NCI-H146 (cell line): ENCODE data around the gene KRTAP12-1.

Source experiments
- DNase-seq: peaks from one replicate; lab custom pipeline; 2025; lab: John Stamatoyannopoulos, UW

The KRTAP12-1 gene

GRCh38 chr21:44711327-44712202 lies 29.6 kb upstream of the KRTAP12-1 start, which contains the start of gene TSPEAR:
Gene TSPEAR (minus strand): TSS chr21:44711572. CDS start chr21:44711514, 58 bp downstream.
- peak; percentile 88 for DNase-seq

DNA sequence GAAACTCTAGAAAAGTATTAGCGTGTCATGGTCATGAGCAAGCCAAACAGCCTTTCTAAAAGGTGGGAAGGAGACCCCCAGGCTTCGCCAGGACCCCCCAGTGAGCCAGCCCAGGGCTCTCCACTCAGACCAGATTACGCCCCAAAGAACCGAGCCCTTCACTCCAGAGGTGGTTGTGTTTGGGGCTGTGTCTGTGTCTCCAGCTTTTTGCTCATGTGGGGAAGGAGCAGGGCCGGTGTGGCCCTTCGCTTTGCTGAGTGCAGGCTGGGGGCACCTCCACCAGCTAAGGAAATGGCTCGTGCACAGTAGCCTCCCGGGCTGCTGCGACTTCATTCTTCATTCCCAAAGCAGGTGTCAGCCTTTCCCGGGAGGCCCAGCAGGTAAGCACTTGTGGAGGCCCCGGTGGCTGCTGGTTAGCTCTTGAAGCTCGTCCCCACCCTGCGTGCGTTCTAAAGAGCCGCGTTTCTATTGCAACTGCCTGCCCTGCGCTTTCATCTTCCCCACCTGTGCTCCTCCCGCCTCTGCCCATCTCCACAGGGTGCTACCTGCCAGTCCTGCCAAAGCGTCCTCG lies 28.9 kb upstream of the KRTAP12-1 start:
- DNase-seq = peak; percentile 93

- peak; percentile 44 for DNase-seq
Observed at GRCh38 chr21:44710294-44710665, 28.3 kb upstream of the KRTAP12-1 start.

DNA sequence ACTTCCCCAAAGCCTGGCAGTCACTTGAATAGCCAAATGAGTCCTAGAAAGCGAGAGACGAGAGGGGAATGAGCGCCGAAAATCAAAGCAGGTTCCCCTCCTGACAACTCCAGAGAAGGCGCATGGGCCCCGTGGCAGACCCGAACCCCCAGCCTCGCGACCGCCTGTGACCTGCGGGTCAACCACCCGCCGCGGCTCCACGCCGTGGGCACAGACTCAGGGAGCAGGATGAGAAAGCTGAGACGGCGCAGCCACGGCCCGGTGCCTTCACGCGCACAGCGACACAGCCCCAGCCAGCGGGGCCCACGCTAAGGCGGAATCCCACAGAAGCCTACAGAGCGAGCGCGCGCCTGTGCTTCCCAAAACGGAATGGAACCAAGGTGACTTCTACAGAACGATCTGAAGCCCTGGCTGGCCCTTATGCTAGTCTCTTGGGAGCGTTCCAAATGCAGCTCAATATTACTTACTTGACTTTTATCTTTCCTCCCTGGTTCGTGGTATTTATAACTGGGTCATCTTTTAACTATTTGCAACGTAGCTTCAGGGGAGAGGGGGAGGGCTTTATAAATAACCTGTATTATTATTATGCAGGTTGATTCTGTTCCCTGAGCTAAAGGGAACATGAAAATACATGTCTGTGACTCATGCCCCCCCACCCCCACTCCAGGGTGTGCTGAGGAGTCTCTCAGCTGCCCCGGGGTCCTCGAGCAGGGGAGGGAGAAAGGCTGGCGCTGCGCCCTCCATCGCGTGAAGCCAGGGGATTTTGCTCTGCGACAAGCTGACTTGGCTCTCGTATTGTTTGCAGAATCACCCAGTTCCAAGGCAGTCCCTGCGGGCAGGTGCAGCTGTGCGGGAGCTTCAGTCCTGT lies 27.7 kb upstream of the KRTAP12-1 start:
- DNase-seq = peak; percentile 74

DNA sequence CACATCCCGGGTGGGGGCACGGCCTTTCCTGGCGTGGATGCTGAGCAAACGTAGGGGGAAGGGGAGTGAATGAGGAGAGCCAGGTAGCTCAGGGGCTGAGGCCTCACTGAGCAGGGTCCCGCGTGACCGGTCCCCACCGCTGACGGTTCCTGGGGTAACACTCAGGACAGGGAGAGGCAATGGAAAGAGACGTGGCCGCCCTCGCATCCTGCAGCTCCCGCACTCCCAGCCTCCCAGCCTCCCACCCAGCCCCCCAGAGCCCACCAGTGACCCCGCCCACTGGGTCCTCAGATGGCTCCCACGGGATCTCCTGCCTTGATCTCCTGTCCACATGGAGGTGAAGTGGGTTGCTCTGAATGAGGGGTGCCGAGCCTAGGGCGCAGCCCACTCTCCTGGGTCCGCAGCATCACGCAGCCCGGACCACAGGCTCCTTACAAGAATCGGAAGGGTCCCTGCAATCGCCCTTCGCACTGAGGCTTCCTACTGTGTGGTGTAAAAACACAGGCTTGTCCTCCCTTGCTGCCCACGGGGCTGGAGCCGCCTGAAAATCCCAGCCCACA lies 27.0 kb upstream of the KRTAP12-1 start:
- no peak for DNase-seq

GRCh38 chr21:44708213-44708865 lies 26.4 kb upstream of the KRTAP12-1 start:
- no peak for DNase-seq

GRCh38 chr21:44706706-44707581 lies 25.0 kb upstream of the KRTAP12-1 start:
- DNase-seq = no peak

DNA sequence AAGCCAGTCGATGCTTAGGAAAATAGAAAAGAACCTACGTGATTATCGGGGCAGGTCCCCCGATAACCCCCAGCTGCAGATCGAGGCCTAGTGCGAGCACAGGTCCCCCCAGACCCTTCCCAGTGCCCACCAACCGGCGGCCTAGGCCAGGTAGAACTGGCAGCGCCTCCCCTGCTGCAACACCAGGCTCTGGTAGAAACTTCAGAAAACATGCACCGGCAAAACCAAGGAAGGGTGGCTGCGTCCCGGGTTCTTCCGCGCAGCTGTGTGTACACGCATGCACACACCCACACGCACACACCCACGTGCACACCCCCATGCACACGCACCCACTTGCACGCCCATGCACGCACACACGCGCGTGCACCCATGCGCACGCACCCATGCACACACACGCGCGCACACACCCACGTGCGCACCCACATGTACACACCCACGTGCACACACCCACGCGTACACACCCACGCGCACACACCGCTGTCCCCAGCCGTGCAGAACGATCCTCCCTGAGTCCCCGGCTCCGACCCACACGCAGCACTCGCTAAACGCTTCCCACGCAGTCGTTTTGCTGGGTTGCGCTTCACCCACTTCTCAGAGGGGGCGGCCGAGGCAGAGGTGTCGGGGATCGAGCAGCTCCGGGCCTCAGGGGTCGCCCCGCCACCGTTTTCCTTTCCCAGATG lies 24.2 kb upstream of the KRTAP12-1 start:
- no peak for DNase-seq

DNA sequence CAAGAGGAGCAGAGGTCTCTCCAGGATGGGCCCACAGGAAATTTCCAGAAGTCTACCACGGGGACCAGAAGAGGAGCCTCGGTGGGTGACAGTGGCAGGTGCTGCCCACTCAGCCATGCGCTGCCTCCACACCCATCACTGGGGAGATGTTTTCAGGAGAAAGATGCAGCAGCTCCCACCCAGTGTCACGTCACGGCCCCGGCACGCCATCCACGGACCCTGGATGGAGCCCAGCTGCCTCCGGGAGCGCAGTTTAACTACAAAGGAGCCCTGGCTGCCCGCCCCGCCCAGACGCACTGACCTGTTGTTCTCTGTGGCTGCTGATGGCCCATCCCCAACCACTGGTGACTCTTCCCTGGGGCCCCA lies 22.7 kb upstream of the KRTAP12-1 start:
- DNase-seq = no peak

DNA sequence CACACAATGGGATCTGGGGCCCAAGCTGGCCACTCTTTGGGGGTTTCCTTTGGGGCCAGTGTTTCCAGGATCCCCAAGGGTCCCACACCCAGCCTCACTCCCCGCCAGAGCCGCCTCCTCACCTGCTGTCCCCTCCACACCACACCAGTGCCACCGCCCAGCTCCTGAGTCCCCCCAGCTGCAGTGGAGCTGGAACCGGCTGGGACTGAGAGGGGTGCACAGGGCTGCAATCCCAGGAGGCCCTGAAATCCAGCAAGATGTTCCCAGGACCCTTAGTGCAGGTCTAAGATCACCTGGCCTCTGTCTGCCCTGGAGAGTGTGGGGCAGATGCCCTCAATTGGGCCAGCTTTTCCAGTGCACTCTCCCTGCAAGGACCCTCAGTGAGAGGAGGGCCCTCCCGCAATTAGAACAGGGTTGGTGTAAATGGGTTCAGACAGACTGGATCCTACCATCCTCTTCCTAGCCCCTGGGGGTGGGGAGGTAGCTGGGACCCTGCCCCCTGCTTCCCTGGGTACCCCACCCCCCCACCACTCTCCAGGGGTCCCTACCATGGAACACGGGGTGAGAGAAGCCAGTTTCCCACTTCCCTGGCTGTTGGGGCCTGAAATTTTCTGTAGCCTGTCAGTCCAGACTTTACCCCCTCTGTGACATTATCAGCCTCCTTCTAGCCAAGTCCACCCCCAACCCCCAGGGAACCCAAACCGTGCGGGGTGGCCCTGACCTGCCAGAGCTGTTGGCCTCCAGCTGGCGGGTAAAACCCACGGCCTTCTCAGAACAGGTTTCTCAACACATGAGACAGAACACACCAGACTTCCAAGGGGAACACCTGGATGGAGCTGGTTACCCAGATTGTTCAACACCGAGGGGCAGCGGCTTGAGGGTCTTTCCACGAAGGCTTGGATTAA lies 22.0 kb upstream of the KRTAP12-1 start:
- DNase-seq = no peak

DNA sequence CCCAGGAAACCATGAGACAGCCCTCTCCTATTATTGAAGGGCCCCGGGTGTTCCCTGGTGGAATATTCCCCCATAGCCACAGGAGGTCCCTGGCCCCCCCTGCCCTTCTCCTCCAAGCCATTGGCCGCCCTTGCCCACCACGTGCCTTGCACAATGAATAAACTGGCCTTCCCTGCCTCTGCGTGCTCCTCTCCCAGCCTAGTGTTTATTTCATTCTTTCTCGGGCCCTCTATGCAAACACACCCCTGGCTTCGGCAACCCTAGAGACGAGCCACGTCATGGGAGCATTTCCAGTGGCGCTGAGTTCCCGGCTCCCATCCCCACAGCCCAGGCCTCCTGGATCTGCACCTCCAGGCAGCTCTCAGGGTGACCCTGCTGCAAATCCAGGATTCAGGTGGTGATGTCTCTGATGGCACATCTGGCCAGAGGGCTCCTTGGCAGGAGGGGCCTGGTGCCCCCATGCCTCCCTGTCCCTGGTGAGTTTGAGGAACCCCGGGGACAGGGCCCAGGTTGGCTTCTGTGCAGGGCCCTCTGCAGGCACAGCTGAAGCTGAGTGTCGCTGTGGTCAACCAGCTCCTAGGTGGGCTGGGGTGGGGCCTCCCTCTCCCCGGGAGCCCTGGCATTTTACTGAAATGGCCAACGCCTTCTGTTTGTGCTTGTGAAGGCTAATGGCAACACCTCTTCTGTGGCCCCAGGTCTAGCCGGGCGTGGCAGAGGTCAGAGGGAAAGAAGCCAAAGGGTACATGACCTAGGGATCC lies 21.2 kb upstream of the KRTAP12-1 start:
- peak; percentile 82 for DNase-seq

DNA sequence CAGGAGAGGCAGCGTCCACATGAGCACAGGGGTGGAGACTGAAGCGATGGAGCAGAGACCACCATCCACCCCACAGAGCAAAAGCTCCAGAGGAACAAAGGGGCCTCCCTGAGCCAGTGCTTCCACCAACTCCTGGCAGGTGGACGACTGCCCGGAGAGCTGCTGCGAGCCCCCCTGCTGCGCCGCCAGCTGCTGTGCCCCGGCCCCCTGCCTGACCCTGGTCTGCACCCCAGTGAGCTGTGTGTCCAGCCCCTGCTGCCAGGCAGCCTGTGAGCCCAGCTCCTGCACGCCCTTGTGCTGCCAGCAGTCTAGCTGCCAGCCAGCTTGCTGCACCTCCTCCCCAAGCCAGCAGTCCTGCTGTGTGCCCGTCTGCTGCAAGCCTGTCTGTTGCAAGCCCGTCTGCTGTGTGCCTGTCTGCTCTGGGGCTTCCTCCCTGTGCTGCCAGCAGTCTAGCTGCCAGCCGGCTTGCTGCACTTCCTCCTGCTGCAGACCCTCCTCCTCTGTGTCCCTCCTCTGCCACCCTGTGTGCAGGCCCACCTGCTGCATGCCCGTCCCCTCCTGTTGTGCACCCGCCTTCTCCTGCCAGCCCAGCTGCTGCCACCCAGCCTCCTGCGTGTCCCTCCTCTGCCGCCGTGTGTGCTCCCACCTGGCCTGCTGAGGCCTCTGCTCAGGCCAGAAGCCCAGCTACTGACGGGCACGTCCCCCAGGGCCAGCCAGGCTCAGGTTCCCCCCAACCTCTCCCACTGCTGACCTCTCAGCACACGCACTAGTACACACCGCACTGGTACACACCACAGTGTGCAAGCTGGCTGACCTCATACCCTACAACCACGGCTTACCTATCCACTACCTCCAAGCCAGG lies 20.4 kb upstream of the KRTAP12-1 start:
- peak; percentile 75 for DNase-seq

GRCh38 chr21:44701541-44701940 lies 19.6 kb upstream of the KRTAP12-1 start:
- DNase-seq = no peak

- no peak for DNase-seq
Observed at GRCh38 chr21:44701023-44701400, 19.0 kb upstream of the KRTAP12-1 start.

DNA sequence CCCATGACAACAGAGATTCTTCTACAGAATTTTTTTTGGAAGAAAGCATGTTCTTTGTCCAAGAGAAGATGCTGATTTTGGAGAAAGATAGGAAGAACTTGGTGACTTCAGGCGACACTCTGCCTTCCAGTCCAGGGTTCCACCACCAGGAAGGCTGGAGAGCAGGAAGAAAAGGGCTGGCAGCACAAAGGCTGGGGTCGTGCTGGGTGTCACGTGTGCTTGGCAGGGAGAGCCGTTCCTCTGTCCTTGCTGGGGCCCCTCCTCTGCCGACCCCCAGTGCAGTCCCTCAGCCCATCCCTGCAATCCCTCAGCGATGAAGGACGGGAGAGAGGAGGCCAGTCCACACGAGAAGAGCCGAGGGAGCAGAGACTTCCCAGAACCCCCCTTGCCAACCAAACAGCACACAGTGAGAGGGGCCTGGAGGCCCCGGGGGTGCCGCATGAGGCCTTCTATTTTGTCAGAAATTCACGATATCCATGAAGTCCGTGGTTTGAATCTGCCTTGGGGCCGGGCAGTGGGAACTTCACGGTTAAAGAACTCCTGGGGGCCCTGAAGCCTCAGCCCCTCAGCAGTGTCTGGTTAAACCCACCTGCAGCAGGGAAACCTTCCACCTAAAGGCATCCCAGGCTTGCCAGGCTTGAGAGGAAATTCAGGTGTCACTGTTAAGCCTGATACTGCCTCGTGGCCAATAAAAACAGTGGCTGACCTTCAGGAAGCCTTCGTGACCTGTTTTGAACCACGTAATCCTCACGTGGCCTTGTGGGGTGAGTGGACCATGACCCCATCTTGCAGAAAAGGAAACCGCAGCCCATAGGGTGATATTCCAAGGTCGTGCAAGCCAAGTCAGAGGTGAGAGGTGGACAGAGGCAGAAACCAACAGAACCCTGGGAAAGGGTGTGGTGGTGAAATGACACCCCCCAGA lies 18.4 kb upstream of the KRTAP12-1 start:
- no peak for DNase-seq

- DNase-seq = no peak
Observed at GRCh38 chr21:44699502-44700001, 17.6 kb upstream of the KRTAP12-1 start.
